Memory B cell (primary cell): Measurements from ENCODE around the gene AHDC1.
A peak's percentile ranks its signal among the peaks of the same experiment; 100 is the strongest.

Experiments
- ATAC-seq: fragments of 150-1000 bp; cut with Tn5 transposase; 2 replicates; pipeline ENCODE4 v1.10.0; 2021; ENCODE audit warnings: low read depth, mild to moderate bottlenecking, moderate library complexity
- DNase-seq, 2 donors: peaks; one replicate each; pipeline ENCODE4 v3.0.0; 2022; ENCODE audit warnings: low spot score in 2 of 2
- H3K27ac Mint-ChIP-seq: one replicate; pipeline ENCODE4 v1.8.0; 2022; ENCODE audit warnings: mild to moderate bottlenecking, moderate library complexity, mixed read lengths
- H3K27me3 Mint-ChIP-seq: one replicate; pipeline ENCODE4 v1.8.0; 2022; ENCODE audit warnings: mixed read lengths
- H3K36me3 Mint-ChIP-seq: one replicate; pipeline ENCODE4 v1.8.0; 2022; ENCODE audit warnings: mild to moderate bottlenecking, mixed read lengths
- H3K4me1 Mint-ChIP-seq: one replicate; pipeline ENCODE4 v1.8.0; 2022; ENCODE audit warnings: mixed read lengths
- H3K4me3 Mint-ChIP-seq: one replicate; pipeline ENCODE4 v1.8.0; 2022; ENCODE audit warnings: mild to moderate bottlenecking, moderate library complexity, mixed read lengths
- H3K9me3 Mint-ChIP-seq: one replicate; pipeline ENCODE4 v1.8.0; 2022; ENCODE audit warnings: mixed read lengths

Gene AHDC1

DNA sequence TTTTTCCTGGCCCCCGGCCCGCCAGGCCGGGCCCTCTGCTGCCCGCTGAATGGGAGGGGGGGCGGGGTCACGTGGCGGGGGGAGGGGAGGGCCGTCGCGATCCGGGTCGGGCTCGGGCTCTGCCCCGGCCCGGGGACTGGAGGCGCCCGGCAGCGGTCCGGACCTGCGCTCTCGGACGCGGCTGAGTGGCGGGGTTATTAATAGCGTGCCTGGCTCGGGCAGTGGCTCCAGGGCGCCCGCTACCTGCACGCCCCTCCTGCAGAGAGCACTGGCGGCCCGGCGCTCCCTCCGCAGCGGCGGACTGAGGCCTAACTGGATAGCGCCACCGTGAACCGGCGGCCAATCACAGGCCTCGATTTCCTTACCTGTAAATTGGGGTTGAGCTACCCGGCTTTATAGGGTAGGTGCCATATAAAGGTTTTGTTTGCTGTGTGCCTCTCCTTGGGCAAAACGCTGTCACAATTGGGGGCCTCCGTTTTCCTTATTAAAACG, 28.1 kb downstream of the AHDC1 start:
- peak overlapping the region; percentile 73 for H3K4me3 Mint-ChIP-seq
- no peak overlapping the region for H3K27ac Mint-ChIP-seq
- ATAC-seq (peak; percentile 73), DNase-seq (peak in 1 of 2 donors; percentile 40)
- H3K9me3 Mint-ChIP-seq = no peaks in the 10 kb centered on the region
- H3K4me1 Mint-ChIP-seq = peaks cover 16% of the 10 kb centered on the region
- H3K36me3 Mint-ChIP-seq = no peaks in the 10 kb centered on the region
- H3K27me3 Mint-ChIP-seq = no peaks in the 10 kb centered on the region

- H3K36me3 Mint-ChIP-seq = no peaks in the 10 kb centered on the region
- ATAC-seq = peak; percentile 43
- no peak for DNase-seq
- peaks cover 16% of the 10 kb centered on the region for H3K4me1 Mint-ChIP-seq
- H3K9me3 Mint-ChIP-seq = no peaks in the 10 kb centered on the region
- H3K4me3 Mint-ChIP-seq = peak overlapping the region; percentile 64
- no peak overlapping the region for H3K27ac Mint-ChIP-seq
- no peaks in the 10 kb centered on the region for H3K27me3 Mint-ChIP-seq
Measured at GRCh38 chr1:27574871-27575831, 28.8 kb downstream of the AHDC1 start.

- ATAC-seq (no peak), DNase-seq (no peak)
- H3K9me3 Mint-ChIP-seq = no peaks in the 10 kb centered on the region
- no peaks in the 10 kb centered on the region for H3K36me3 Mint-ChIP-seq
- H3K27ac Mint-ChIP-seq = no peak overlapping the region
- H3K4me3 Mint-ChIP-seq = peak overlapping the region; percentile 64
- H3K4me1 Mint-ChIP-seq = peaks cover 18% of the 10 kb centered on the region
- H3K27me3 Mint-ChIP-seq = no peaks in the 10 kb centered on the region
Measured at GRCh38 chr1:27574001-27574781, 29.8 kb downstream of the AHDC1 start.

- H3K4me1 Mint-ChIP-seq = peaks cover 26% of the 10 kb centered on the region
Measured at GRCh38 chr1:27572679-27573426, 31.1 kb downstream of the AHDC1 start.

GRCh38 chr1:27572019-27572678, 31.8 kb downstream of the AHDC1 start:
- Mint-ChIP-seq H3K9me3 (no peaks in the 10 kb centered on the region), H3K4me1 (peaks cover 28% of the 10 kb centered on the region), H3K4me3 (no peak overlapping the region), H3K27ac (peak overlapping the region; percentile 9), H3K27me3 (no peaks in the 10 kb centered on the region), H3K36me3 (no peaks in the 10 kb centered on the region)
- no peak for DNase-seq
- no peak for ATAC-seq

More at GRCh38 chr1:27572679-27573426, 31.1 kb downstream of the AHDC1 start:
- H3K27me3 Mint-ChIP-seq = no peaks in the 10 kb centered on the region
- ATAC-seq (no peak), DNase-seq (no peak)
- no peak overlapping the region for H3K4me3 Mint-ChIP-seq
- H3K36me3 Mint-ChIP-seq = no peaks in the 10 kb centered on the region
- no peak overlapping the region for H3K27ac Mint-ChIP-seq
- no peaks in the 10 kb centered on the region for H3K9me3 Mint-ChIP-seq

DNA sequence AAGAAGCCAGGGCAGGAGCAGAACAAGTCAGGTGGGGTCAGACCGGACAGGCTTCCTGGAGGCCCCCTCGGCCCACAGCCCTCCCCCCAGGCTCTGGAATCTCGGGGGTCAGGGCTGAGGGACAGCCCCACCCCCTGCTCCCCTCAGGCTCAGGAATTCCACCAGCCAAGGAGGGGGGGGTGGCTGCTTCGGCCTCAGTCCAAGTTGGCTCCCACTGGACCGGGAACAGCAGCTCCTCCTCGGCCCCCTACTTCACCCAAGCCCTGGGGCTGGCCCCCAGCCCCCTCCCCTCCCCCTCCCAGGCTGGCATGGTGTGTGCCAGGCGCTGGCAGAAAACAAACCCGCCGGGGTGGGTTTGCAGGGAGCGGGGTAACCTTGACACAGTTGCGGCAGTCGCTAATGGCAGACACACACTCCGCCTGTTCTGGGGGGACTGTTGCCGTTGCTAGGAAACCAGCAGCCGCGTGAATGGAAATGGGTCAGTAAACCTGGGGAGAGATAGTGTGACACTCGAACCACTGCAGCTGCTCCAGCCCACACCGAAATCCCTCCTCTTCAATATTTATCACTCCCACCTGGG, 32.4 kb downstream of the AHDC1 start:
- H3K36me3 Mint-ChIP-seq = no peaks in the 10 kb centered on the region
- no peak for ATAC-seq

DNA sequence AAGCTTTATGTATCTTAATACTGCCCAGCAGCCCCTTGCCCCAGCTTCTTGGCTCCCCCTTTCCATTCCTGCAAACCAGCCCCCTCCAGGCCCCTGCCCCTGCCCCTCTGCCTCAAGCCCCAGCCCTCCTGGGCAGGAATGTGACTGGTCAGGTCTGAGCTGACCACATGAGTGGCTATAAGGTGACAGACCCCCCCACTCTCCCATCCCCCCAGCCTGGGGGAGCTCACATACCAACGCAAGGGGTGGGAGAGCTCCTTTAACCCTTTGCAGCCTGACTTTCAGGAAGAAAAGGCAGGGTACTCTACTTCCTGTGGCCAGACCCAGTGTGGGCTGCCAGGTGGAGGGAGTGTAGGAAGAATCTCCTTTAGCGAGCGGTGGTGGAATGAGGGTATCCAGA, 33.2 kb downstream of the AHDC1 start:
- no peaks in the 10 kb centered on the region for H3K9me3 Mint-ChIP-seq
- H3K4me3 Mint-ChIP-seq = no peak overlapping the region
- H3K27me3 Mint-ChIP-seq = no peaks in the 10 kb centered on the region
- ATAC-seq (no peak), DNase-seq (no peak)
- H3K4me1 Mint-ChIP-seq = peaks cover 28% of the 10 kb centered on the region
- H3K36me3 Mint-ChIP-seq = peaks cover 2% of the 10 kb centered on the region
- H3K27ac Mint-ChIP-seq = no peak overlapping the region

More for the DNA sequence above, 32.4 kb downstream of the AHDC1 start:
- Mint-ChIP-seq H3K4me3 (no peak overlapping the region), H3K9me3 (no peaks in the 10 kb centered on the region), H3K27me3 (no peaks in the 10 kb centered on the region), H3K4me1 (peaks cover 23% of the 10 kb centered on the region), H3K27ac (no peak overlapping the region)
- DNase-seq = no peak

DNA sequence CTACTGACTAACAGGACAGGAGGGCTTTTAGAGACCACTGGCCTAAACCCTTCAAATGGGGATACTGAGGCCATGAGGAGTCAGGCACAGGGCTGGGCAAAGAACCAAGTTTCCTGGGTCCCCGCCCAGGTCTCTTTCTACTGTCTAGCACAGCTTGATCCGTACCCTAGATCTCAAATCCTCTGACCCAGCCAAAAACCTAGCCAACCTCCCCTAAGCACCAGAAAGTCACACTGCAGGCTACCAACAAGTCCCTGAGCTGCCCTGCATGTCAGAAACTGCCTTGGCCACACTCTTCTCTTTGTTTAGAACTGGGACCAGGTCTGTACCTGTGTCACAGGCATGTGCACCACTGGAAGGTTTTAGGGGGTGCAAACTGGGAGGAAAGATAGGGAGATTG, 33.6 kb downstream of the AHDC1 start:
- Mint-ChIP-seq H3K9me3 (no peaks in the 10 kb centered on the region), H3K27ac (peak overlapping the region; percentile 9), H3K4me1 (peaks cover 28% of the 10 kb centered on the region)

DNA sequence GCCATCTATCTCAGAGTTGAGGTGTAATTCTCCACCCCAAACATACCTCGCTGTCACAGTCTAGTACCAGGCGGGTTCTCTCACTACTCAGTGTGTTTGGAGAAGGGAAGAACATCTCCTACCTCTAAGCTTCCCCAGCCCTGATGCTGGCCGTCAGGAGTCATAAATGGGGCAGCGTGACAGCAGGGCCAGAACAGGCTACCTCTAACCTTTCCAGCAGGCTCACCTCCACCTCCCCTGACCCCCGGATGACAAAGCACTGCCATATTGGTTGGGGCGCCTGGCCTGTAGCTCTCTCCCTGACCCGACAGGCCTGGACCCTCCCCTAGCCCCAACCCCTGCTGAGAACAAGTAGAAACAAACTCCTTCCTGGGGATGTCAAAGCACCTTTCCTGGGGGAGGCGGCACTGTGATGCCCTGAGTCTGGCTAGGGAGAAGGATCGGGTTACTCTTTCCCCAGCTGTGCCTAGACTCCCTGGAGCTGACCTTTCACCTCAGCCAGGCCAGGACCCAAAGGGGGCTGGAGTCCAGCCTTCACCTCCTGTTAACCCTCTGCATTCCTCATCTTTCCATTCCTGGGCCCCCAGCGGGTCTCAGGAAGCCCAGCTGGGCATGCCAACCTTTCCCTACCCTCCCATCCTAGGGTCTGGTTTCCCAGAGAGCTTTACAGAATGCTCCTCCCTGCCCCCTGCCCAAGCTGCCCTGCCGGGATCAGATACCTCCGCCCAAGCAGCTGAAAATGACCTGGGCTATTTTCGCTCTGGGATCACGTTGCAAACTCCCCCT, 34.2 kb downstream of the AHDC1 start:
- H3K4me3 Mint-ChIP-seq = peak overlapping the region; percentile 85
- peaks cover 28% of the 10 kb centered on the region for H3K4me1 Mint-ChIP-seq
- H3K9me3 Mint-ChIP-seq = no peaks in the 10 kb centered on the region
- no peak for DNase-seq
- peak overlapping the region; percentile 86 for H3K27ac Mint-ChIP-seq
- no peaks in the 10 kb centered on the region for H3K27me3 Mint-ChIP-seq
- no peak for ATAC-seq
- H3K36me3 Mint-ChIP-seq = peaks cover 2% of the 10 kb centered on the region

More for the DNA sequence above, 33.6 kb downstream of the AHDC1 start:
- H3K27me3 Mint-ChIP-seq = no peaks in the 10 kb centered on the region
- ATAC-seq (no peak), DNase-seq (no peak)
- peaks cover 2% of the 10 kb centered on the region for H3K36me3 Mint-ChIP-seq
- no peak overlapping the region for H3K4me3 Mint-ChIP-seq

- no peaks in the 10 kb centered on the region for H3K9me3 Mint-ChIP-seq
- ATAC-seq (peak; percentile 8), DNase-seq (no peak)
- H3K36me3 Mint-ChIP-seq = peaks cover 2% of the 10 kb centered on the region
- H3K27me3 Mint-ChIP-seq = no peaks in the 10 kb centered on the region
- peaks cover 24% of the 10 kb centered on the region for H3K4me1 Mint-ChIP-seq
- H3K27ac Mint-ChIP-seq = peak overlapping the region; percentile 86
- H3K4me3 Mint-ChIP-seq = peak overlapping the region; percentile 85
Measured at GRCh38 chr1:27569088-27569460, 34.9 kb downstream of the AHDC1 start.

- peak; percentile 93 for DNase-seq
- no peaks in the 10 kb centered on the region for H3K9me3 Mint-ChIP-seq
- H3K27ac Mint-ChIP-seq = peak overlapping the region; percentile 86
- H3K27me3 Mint-ChIP-seq = no peaks in the 10 kb centered on the region
- peak overlapping the region; percentile 85 for H3K4me3 Mint-ChIP-seq
- peaks cover 2% of the 10 kb centered on the region for H3K36me3 Mint-ChIP-seq
- peak; percentile 86 for ATAC-seq
- H3K4me1 Mint-ChIP-seq = peaks cover 29% of the 10 kb centered on the region
Measured at GRCh38 chr1:27568300-27569087, 35.5 kb downstream of the AHDC1 start.

GRCh38 chr1:27567971-27568299, 36.0 kb downstream of the AHDC1 start:
- no peaks in the 10 kb centered on the region for H3K9me3 Mint-ChIP-seq
- H3K4me1 Mint-ChIP-seq = peaks cover 35% of the 10 kb centered on the region
- H3K36me3 Mint-ChIP-seq = peaks cover 2% of the 10 kb centered on the region
- peak overlapping the region; percentile 79 for H3K4me3 Mint-ChIP-seq
- DNase-seq = no peak
- peak overlapping the region; percentile 86 for H3K27ac Mint-ChIP-seq
- no peak for ATAC-seq
- H3K27me3 Mint-ChIP-seq = no peaks in the 10 kb centered on the region
